GM23338 (cell line): Measurements from ENCODE around the gene FARS2.

ENCODE experiments used
- CREB1 ChIP-seq: fragments of 250-450 bp; sonication (Bioruptor Pico); IDR thresholded peaks from 2 replicates; pipeline ENCODE4 v1.5.0; 2020; ENCODE audit warnings: low read depth, mild to moderate bottlenecking, moderate library complexity
- CTCF ChIP-seq, 2 experiments: fragments of 200-600 bp in 1 of 2; sonication (generic) in 1 of 2; conservative IDR thresholded peaks; 2 replicates each; pipeline versions ENCODE4 v1.5.1 to v1.6.1; 2016 to 2017; ENCODE audit warnings: antibody characterized with exemption in 2 of 2, low read depth in 2 of 2, mild to moderate bottlenecking in 2 of 2, moderate library complexity in 1 of 2
- ETS1 ChIP-seq: IDR thresholded peaks from 2 replicates; pipeline ENCODE4 v1.6.1; 2016; ENCODE audit warnings: antibody characterized with exemption
- EZH2 ChIP-seq: fragments of 200-600 bp; sonication (generic); IDR thresholded peaks from one replicate; pipeline ENCODE4 v1.8.0; 2017; ENCODE audit warnings: antibody characterized with exemption, mild to moderate bottlenecking, low read depth; ENCODE audit not compliant: unreplicated experiment
- EZH2phosphoT487 ChIP-seq: fragments of 200-600 bp; sonication (generic); IDR thresholded peaks from one replicate; pipeline ENCODE4 v1.8.1; 2018; ENCODE audit warnings: antibody characterized with exemption; ENCODE audit not compliant: unreplicated experiment
- JUNB ChIP-seq: IDR thresholded peaks from one replicate; pipeline ENCODE4 v1.6.1; 2016; ENCODE audit warnings: antibody characterized with exemption; ENCODE audit not compliant: unreplicated experiment
- NANOG ChIP-seq: IDR thresholded peaks from 2 replicates; pipeline ENCODE4 v1.6.1; 2016; ENCODE audit warnings: antibody characterized with exemption, borderline replicate concordance
- POLR2AphosphoS5 ChIP-seq: IDR thresholded peaks from 2 replicates; pipeline ENCODE4 v1.6.1; 2016; ENCODE audit warnings: antibody characterized with exemption, low read depth
- REST ChIP-seq: IDR thresholded peaks from one replicate; pipeline ENCODE4 v1.6.1; 2018; ENCODE audit warnings: antibody characterized with exemption; ENCODE audit not compliant: unreplicated experiment
- STAT1 ChIP-seq: IDR thresholded peaks from one replicate; pipeline ENCODE4 v1.6.1; 2016; ENCODE audit warnings: antibody characterized with exemption; ENCODE audit not compliant: unreplicated experiment
- ZNF114 ChIP-seq: fragments of 250-450 bp; sonication (Bioruptor Pico); IDR thresholded peaks from 2 replicates; pipeline ENCODE4 v1.5.0; 2020; ENCODE audit warnings: mild to moderate bottlenecking, moderate library complexity
- ZNF331 ChIP-seq: fragments of 250-450 bp; sonication (Bioruptor Pico); IDR thresholded peaks from 2 replicates; pipeline ENCODE4 v1.5.0; 2020; ENCODE audit warnings: low read depth, mild to moderate bottlenecking, moderate library complexity
- TF ChIP-seq, protein P1 (sequence below): fragments of 250-450 bp; sonication (Bioruptor Pico); IDR thresholded peaks from 2 replicates; pipeline ENCODE4 v1.5.0; 2020; ENCODE audit warnings: mild to moderate bottlenecking, moderate library complexity

- TF ChIP-seq POLR2AphosphoS5 (no peak), CTCF (conservative IDR thresholded peaks at IDR 0.05; ENCODE audit: low read depth in 2 of 2) (no peak), REST (no peak), EZH2 (no peak), EZH2phosphoT487 (no peak), ETS1 (no peak), STAT1 (no peak), JUNB (no peak), CREB1 (CRISPR knock-in tag) (no peak), ZNF114 (CRISPR knock-in tag) (no peak), ZNF331 (CRISPR knock-in tag) (no peak), NANOG (no peak)
- TF ChIP-seq, protein P1, sequence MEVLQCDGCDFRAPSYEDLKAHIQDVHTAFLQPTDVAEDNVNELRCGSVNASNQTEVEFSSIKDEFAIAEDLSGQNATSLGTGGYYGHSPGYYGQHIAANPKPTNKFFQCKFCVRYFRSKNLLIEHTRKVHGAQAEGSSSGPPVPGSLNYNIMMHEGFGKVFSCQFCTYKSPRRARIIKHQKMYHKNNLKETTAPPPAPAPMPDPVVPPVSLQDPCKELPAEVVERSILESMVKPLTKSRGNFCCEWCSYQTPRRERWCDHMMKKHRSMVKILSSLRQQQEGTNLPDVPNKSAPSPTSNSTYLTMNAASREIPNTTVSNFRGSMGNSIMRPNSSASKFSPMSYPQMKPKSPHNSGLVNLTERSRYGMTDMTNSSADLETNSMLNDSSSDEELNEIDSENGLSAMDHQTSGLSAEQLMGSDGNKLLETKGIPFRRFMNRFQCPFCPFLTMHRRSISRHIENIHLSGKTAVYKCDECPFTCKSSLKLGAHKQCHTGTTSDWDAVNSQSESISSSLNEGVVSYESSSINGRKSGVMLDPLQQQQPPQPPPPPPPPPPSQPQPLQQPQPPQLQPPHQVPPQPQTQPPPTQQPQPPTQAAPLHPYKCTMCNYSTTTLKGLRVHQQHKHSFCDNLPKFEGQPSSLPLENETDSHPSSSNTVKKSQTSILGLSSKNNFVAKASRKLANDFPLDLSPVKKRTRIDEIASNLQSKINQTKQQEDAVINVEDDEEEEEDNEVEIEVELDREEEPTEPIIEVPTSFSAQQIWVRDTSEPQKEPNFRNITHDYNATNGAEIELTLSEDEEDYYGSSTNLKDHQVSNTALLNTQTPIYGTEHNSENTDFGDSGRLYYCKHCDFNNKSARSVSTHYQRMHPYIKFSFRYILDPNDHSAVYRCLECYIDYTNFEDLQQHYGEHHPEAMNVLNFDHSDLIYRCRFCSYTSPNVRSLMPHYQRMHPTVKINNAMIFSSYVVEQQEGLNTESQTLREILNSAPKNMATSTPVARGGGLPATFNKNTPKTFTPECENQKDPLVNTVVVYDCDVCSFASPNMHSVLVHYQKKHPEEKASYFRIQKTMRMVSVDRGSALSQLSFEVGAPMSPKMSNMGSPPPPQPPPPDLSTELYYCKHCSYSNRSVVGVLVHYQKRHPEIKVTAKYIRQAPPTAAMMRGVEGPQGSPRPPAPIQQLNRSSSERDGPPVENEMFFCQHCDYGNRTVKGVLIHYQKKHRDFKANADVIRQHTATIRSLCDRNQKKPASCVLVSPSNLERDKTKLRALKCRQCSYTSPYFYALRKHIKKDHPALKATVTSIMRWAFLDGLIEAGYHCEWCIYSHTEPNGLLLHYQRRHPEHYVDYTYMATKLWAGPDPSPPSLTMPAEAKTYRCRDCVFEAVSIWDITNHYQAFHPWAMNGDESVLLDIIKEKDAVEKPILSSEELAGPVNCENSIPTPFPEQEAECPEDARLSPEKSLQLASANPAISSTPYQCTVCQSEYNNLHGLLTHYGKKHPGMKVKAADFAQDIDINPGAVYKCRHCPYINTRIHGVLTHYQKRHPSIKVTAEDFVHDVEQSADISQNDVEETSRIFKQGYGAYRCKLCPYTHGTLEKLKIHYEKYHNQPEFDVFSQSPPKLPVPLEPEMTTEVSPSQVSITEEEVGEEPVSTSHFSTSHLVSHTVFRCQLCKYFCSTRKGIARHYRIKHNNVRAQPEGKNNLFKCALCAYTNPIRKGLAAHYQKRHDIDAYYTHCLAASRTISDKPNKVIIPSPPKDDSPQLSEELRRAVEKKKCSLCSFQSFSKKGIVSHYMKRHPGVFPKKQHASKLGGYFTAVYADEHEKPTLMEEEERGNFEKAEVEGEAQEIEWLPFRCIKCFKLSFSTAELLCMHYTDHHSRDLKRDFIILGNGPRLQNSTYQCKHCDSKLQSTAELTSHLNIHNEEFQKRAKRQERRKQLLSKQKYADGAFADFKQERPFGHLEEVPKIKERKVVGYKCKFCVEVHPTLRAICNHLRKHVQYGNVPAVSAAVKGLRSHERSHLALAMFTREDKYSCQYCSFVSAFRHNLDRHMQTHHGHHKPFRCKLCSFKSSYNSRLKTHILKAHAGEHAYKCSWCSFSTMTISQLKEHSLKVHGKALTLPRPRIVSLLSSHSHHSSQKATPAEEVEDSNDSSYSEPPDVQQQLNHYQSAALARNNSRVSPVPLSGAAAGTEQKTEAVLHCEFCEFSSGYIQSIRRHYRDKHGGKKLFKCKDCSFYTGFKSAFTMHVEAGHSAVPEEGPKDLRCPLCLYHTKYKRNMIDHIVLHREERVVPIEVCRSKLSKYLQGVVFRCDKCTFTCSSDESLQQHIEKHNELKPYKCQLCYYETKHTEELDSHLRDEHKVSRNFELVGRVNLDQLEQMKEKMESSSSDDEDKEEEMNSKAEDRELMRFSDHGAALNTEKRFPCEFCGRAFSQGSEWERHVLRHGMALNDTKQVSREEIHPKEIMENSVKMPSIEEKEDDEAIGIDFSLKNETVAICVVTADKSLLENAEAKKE (CRISPR knock-in tag) = no peak
Observed at GRCh38 chr6:5416250-5416649, 154.9 kb downstream of the FARS2 start.
